Calu3 (cell line): ENCODE data around the gene DLL4. TPM values are rescaled to one million over a fixed set of nuclear protein-coding genes. Genes with fewer than 3 reads are reported as not detected.
A peak's percentile ranks its signal among the peaks of the same experiment; 100 is the strongest.

Experiments used
- BruUV-seq: library from RNA; stranded (reverse); fragments of 400-500 nt; replicated peaks from 2 replicates; lab custom pipeline; 2021; lab: Mats Ljungman, UMichigan
- CTCF ChIA-PET: fragments of 300-600 bp; sonication (Branson Sonifier 250); formaldehyde crosslinking; loops from one replicate; lab custom pipeline; 2022; ENCODE audit warnings: antibody characterized with exemption; lab: Charles Lee
- DNase-seq: peaks from one replicate; pipeline ENCODE4 v3.0.0; 2022
- H3K27ac Mint-ChIP-seq: one replicate; pipeline ENCODE4 v1.8.0; 2022; ENCODE audit warnings: mixed read lengths; ENCODE audit not compliant: unreplicated experiment
- H3K27me3 Mint-ChIP-seq: one replicate; pipeline ENCODE4 v1.8.0; 2022; ENCODE audit warnings: mixed read lengths; ENCODE audit not compliant: unreplicated experiment
- H3K36me3 Mint-ChIP-seq: one replicate; pipeline ENCODE4 v1.8.0; 2022; ENCODE audit warnings: mild to moderate bottlenecking, moderate library complexity, mixed read lengths; ENCODE audit not compliant: insufficient read depth, unreplicated experiment
- H3K4me1 Mint-ChIP-seq: one replicate; pipeline ENCODE4 v1.8.0; 2022; ENCODE audit warnings: mild to moderate bottlenecking, low read depth, mixed read lengths; ENCODE audit not compliant: unreplicated experiment
- H3K4me3 Mint-ChIP-seq: one replicate; pipeline ENCODE4 v1.8.0; 2022; ENCODE audit warnings: mild to moderate bottlenecking, low read depth, moderate library complexity, mixed read lengths; ENCODE audit not compliant: unreplicated experiment
- H3K9me3 Mint-ChIP-seq: one replicate; pipeline ENCODE4 v1.8.0; 2022; ENCODE audit warnings: low read depth, mixed read lengths; ENCODE audit not compliant: unreplicated experiment
- intact Hi-C: fragments of 100-400 bp; cut with micrococcal nuclease; formaldehyde crosslinking; loops from one replicate; pipeline ENCODE4 v1.10.0; 2022; ENCODE audit not compliant: unreplicated experiment
- total RNA-seq: library from RNA; stranded (reverse); gene quantifications from 2 replicates; pipeline ENCODE4 v1.2.3, GENCODE V29; 2022
- TF ChIP-seq, protein P1 (sequence below): fragments of 200-600 bp; IDR thresholded peaks from one replicate; pipeline ENCODE4 v1.8.0; 2022; ENCODE audit warnings: antibody characterized with exemption; ENCODE audit not compliant: unreplicated experiment

DLL4 gene
- total RNA-seq, 1 experiment from 2014 or later: not detected

DNA sequence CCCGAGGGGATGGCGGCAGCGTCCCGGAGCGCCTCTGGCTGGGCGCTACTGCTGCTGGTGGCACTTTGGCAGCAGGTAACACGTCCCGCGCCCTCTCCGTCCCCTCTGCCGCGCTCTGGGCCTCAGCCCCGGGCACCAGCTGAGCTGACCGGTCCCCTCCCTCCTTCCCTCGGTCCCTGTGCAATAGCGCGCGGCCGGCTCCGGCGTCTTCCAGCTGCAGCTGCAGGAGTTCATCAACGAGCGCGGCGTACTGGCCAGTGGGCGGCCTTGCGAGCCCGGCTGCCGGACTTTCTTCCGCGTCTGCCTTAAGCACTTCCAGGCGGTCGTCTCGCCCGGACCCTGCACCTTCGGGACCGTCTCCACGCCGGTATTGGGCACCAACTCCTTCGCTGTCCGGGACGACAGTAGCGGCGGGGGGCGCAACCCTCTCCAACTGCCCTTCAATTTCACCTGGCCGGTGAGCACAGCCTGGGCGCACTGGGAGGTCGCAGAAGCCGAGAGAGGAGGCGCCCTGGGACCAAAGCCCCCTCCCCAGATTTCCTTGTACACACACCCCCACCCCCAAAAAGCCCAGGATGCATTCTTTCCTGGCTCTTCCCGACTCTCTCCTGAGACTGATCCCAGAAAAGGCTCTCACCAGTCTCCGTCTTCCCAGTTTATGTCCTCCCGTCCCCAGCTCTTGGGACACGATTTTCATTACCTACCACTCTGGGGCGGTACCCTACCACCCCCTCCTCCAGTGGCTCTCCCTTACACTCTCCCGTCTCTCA, 705 bp downstream of the DLL4 start:
- DNase-seq: no peak
- BruUV-seq: no TSS peak
- TF ChIP-seq, protein P1, sequence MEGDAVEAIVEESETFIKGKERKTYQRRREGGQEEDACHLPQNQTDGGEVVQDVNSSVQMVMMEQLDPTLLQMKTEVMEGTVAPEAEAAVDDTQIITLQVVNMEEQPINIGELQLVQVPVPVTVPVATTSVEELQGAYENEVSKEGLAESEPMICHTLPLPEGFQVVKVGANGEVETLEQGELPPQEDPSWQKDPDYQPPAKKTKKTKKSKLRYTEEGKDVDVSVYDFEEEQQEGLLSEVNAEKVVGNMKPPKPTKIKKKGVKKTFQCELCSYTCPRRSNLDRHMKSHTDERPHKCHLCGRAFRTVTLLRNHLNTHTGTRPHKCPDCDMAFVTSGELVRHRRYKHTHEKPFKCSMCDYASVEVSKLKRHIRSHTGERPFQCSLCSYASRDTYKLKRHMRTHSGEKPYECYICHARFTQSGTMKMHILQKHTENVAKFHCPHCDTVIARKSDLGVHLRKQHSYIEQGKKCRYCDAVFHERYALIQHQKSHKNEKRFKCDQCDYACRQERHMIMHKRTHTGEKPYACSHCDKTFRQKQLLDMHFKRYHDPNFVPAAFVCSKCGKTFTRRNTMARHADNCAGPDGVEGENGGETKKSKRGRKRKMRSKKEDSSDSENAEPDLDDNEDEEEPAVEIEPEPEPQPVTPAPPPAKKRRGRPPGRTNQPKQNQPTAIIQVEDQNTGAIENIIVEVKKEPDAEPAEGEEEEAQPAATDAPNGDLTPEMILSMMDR: no peak
- Mint-ChIP-seq H3K4me3 (peak overlapping the region; percentile 66), H3K27me3 (peaks cover 38% of the 10 kb centered on the region), H3K36me3 (peaks cover 8% of the 10 kb centered on the region), H3K27ac (no peak overlapping the region), H3K4me1 (peaks cover 27% of the 10 kb centered on the region), H3K9me3 (no peaks in the 10 kb centered on the region)
- CTCF ChIA-PET: interaction anchor here (0.6 to 1.5 kb wide), 5 partner anchors 11 to 39 kb away, joined by 4 to 8 read pairs (median 5); partner anchors contain the start of gene CHAC1
- intact Hi-C loops: no loop called here

DNA sequence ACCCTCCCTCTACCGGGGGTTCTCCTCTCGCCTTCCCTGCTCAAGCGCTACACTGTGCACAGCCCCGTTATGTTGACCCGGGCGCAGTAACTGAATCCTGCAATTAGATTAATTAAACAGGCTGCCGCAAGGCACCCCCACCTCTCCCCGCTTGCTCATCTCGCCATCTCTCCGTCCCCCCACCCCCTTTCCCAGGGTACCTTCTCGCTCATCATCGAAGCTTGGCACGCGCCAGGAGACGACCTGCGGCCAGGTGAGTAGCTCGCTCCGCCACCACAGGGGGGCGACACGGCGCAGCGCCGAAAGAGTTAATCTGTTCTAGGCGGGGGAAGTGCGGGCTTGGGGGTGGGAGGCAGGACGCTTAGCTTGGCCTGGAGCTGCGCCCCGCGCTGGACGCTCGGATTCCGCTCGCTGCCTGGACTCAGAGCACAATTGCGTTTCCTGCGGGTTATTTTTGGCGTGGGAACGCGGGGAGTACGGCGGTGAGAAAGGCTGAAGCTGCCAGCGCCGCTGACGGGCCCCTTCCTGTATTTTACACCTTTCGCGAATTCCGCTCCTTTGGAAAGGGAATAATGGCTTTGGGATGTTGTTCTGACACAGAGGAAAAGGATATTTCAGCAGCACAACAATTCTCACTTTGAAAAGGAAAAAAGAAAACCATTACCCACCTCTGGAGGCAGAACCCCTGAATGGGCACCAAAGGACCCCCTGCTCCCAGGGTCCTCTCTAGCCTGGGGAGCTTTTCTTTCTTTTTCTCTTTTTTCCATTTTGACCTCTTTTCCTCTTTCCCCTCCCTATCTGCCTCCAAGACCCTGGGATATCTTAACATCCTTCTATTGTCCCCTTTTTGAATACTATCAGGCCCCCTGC, 1.5 kb downstream of the DLL4 start:
- DNase-seq: peak; percentile 47
- peaks cover 27% of the 10 kb centered on the region for H3K4me1 Mint-ChIP-seq
- H3K4me3 Mint-ChIP-seq: peak overlapping the region; percentile 66
- peaks cover 8% of the 10 kb centered on the region for H3K36me3 Mint-ChIP-seq
- no TSS peak for BruUV-seq
- peaks cover 36% of the 10 kb centered on the region for H3K27me3 Mint-ChIP-seq
- CTCF ChIA-PET: interaction anchor here (0.6 to 1.5 kb wide), 8 partner anchors 11 to 251 kb away, joined by 3 to 8 read pairs (median 4); partner anchors contain the start of gene CHAC1
- intact Hi-C loops: no loop called here
- H3K9me3 Mint-ChIP-seq: no peaks in the 10 kb centered on the region
- H3K27ac Mint-ChIP-seq: no peak overlapping the region
- TF ChIP-seq, protein P1: no peak

DNA sequence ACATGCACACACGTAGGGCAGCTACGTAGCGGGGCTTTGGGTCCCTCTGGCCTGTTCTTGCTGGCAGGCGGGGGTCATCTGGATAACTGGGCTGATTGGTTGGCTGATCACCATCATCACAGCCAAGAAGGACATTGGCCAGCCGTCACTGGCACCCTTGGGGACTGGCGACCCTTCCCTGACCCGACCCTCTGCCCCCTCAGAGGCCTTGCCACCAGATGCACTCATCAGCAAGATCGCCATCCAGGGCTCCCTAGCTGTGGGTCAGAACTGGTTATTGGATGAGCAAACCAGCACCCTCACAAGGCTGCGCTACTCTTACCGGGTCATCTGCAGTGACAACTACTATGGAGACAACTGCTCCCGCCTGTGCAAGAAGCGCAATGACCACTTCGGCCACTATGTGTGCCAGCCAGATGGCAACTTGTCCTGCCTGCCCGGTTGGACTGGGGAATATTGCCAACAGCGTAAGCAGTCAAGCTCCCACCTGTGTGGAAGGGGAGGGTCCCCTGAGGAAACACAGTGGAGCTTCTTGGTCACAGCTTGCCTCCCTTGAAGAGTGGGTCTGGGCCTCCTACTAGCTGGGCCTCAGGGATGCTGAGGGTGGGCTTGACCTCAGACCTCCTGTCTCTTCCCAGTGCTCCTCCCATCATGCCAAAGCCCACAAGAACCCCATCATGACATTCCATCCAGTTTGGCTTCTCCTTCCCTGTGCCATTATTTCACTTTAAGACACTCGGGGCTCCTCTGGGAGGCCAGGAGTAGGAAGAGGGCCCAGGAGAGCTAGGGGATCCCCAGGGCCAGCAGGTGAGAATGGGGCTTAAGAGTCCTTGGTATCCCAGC, 2.4 kb downstream of the DLL4 start:
- H3K4me3 Mint-ChIP-seq: peak overlapping the region; percentile 66

More for the DNA sequence above, 2.4 kb downstream of the DLL4 start:
- H3K36me3 Mint-ChIP-seq: peaks cover 8% of the 10 kb centered on the region
- intact Hi-C loops: no loop called here
- peaks cover 35% of the 10 kb centered on the region for H3K27me3 Mint-ChIP-seq
- no TSS peak for BruUV-seq
- TF ChIP-seq, protein P1: no peak
- no peaks in the 10 kb centered on the region for H3K9me3 Mint-ChIP-seq
- no peak overlapping the region for H3K27ac Mint-ChIP-seq
- peaks cover 27% of the 10 kb centered on the region for H3K4me1 Mint-ChIP-seq
- CTCF ChIA-PET: interaction anchor here (1.0 to 1.1 kb wide), 2 partner anchors 10 to 88 kb away, joined by 3 to 6 read pairs; no protein-coding TSS in a partner anchor
- no peak for DNase-seq
